Mononuclear cell (primary cell): ENCODE measurements around the gene IGFBPL1. TPM values are rescaled to one million over a fixed set of nuclear protein-coding genes. Genes with fewer than 3 reads are reported as not detected.

Experiments
- H3K27me3 ChIP-seq: 2 replicates; pipeline ENCODE4 v1.6.0; 2011; ENCODE audit warnings: low read length, control low read depth; ENCODE audit not compliant: insufficient read depth
- H3K4me1 ChIP-seq: 2 replicates; pipeline ENCODE4 v1.5.1; 2011; ENCODE audit warnings: mild to moderate bottlenecking, low read length, control low read depth; ENCODE audit not compliant: insufficient read depth
- H3K4me3 ChIP-seq: 2 replicates; pipeline ENCODE4 v1.5.1; 2011; ENCODE audit warnings: mild to moderate bottlenecking, low read length, moderate library complexity
- H3K9me3 ChIP-seq: 2 replicates; pipeline ENCODE4 v1.5.1; 2011; ENCODE audit warnings: low read depth, mild to moderate bottlenecking, control low read depth, low read length
- total RNA-seq: library from RNA; depleted of rRNA; stranded (reverse); fragments of >200 nt; gene quantifications from one replicate; pipeline ENCODE4 v1.2.3, GENCODE V29; 2012

The IGFBPL1 gene
- total RNA-seq, 1 donor, result not detected

DNA sequence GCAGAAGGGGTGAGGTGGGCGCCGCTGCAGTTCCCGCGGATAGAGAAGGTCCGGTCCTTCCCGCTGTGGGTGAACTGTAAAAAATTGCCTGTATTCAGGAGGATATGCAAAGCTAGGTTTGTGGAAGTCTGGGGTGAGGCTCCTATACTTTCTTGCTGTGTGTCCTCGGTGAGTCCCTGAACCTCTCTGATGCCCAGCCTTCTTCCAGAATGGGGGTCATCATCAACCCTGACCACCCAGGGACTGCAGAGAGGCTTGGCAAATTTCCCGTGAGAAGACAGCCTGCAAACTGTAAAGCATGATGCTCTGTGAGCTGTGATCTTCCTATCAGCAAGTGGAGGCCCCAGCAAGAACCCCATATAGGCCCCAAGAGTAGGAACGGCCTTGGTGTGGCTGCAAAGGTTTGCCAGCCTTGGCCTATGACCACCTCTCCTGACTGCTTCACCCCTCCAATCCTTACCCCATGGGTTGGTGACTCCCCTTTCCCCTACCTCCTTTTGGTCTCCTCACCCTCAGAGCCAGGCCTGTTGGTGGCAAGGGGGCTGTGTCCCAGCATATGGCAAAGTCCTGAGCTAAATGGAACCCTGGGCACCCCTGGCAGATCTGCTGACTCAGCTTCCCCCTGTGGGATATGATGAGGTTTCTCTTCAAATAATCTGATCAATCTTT lies 31.0 kb downstream of the IGFBPL1 start:
- Histone ChIP-seq H3K27me3 (no peaks in the 10 kb centered on the region), H3K4me1 (peaks cover 13% of the 10 kb centered on the region), H3K9me3 (no peaks in the 10 kb centered on the region), H3K4me3 (peak overlapping the region; percentile 54)

DNA sequence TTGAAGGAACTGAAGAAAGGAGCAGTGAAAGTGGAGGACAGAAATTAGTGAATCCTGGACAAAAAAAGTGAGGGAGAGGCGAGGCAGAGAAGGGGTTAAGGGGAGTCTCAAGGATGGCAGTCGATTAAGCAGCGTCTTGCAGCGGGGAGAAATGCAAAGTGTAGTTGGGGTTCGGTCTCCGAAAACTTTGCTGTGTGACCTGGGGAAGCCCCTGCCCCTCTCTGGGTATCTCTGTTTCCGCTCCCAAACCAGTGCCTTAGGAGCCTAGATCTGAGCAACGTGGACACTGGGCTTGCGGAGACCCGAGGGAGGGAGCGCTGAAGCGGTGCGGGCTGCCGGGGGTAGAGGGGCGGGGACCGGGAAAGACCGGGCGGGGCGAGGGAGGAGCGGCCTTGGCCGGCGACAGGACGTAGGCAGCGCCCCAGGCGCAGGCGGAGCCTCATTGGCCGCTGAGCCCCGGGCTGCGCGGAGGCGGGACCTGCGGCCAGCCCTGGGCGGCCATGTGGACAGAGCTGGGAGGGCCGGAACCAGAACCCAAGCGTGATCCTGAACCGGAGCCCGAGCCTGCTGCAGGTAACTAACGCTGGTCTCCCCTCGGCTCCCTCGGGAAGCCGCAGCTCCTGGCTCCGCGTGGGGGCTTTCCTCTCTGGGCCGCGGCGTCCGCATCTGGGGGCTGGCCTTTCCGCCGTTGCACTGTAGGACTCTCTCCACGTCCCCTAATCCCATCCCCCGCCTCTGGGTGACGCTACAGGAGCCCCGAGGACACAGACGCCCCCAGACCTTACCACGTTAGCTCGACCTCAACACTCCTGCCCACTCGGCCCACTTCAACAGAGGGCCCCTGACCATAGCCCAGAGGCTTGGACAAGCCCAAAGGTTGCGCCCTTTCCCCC lies 31.8 kb downstream of the IGFBPL1 start, which contains the start of gene ALDH1B1:
Gene ALDH1B1, plus strand, starts transcription at position 468 of the 893 bp plus-strand sequence. CDS start 3,047 bp downstream, outside the sequence.
- Histone ChIP-seq H3K27me3 (no peaks in the 10 kb centered on the region), H3K4me3 (peak within 1 kb of the TSS; percentile 54), H3K9me3 (no peaks in the 10 kb centered on the region), H3K4me1 (peaks cover 13% of the 10 kb centered on the region)

DNA sequence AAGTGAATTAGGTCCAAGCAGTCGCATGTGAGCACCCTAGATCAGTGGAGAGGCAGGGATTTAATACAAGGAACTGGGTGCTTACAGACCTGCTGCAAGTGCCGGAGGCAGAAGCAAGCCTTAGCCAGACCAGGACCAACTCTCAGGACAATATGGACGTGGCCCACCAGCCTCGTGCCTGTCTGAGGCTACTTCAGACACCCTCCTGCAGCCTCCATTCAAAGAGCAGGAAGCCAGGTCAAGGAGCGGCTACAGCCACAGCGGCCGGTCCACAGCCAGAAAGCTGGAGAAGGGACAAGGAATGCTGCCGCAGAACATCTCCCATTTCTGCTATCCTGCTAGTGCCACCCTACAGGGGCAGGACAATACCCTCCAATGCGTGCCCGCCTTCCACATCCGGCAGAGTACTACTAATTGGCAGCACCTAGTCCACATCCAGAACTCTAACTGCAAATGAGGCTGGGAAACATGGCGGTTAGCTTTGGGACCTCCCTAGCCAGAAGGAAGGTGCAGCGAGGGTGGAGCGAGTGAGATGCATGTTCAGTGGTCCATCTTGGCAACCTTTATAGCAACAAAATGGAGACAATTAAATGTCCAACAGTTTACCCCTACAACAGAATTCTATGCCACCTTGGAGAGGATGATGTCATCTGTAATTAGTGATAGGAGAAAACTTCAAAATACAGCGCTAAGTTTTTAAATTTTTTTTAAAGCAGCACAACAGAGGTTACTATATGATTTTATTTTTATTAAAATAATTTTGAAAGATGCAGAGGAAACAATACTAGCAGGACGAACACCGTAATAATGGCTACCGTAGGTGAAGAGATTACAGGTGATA lies 32.8 kb downstream of the IGFBPL1 start:
- H3K4me1 ChIP-seq, result peaks cover 13% of the 10 kb centered on the region
- H3K9me3 ChIP-seq, result no peaks in the 10 kb centered on the region
- H3K27me3 ChIP-seq, result no peaks in the 10 kb centered on the region
- no peak overlapping the region for H3K4me3 ChIP-seq

DNA sequence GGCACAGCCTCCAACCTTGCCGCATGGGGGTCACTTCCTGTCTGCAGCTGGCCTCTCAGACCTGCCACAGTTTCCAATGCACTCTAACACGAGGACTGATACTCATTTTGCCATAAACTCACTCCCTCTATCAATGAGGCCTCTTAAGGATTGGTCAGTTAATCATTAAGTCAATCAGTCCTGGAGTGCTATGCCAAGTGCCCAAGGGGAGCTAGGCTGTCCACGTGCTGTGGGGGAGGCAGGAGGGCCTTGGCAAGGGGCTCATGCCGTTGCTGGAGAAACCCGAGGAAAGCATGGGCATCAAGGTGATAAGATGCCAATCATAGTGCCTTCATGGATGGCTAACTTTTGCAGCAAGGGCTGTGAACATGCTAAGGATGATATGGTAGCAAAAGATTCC lies 33.4 kb downstream of the IGFBPL1 start:
- Histone ChIP-seq H3K27me3 (no peaks in the 10 kb centered on the region), H3K9me3 (no peaks in the 10 kb centered on the region), H3K4me3 (no peak overlapping the region), H3K4me1 (peaks cover 13% of the 10 kb centered on the region)

DNA sequence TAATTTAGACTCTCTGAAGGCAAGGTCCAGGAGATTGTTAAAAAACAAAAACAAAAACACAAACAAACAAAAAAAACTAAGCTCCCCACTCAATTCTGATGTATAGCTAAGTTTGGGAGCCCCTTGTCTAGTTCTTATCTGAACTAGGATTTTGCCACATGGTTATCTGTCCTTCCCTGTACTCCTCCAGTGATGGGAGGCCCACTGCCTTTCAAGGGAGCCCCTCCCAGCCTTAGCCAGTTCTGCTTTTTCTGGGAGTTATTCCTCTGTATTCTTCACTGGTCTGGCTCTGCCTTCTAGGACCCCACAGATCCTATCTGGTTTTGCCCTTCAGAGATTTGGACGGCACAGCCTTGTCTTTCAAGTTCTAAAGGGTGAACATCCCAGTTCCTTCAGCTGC lies 33.8 kb downstream of the IGFBPL1 start:
- Histone ChIP-seq H3K9me3 (no peaks in the 10 kb centered on the region), H3K4me3 (no peak overlapping the region), H3K27me3 (no peaks in the 10 kb centered on the region), H3K4me1 (peaks cover 13% of the 10 kb centered on the region)

DNA sequence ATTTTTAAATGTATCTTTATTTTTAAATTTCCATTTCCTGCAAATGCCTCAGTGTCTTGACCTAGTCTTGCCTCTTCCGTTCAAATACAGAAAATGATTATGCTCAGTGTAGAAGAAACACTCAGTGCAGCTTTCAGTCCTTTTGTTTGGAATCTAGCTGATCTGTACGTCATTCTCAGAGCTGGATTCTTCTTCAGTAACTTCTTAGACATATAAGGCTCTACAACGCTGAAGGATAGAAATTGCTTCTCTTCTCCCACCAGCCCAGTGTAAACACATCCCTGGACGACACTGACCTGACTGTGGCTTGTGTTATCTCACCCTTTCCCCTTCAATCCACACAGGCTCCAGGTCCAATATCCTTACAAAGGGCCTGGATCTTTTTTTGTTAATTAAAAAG lies 34.9 kb downstream of the IGFBPL1 start:
- Histone ChIP-seq H3K4me1 (peaks cover 13% of the 10 kb centered on the region), H3K9me3 (no peaks in the 10 kb centered on the region), H3K4me3 (no peak overlapping the region), H3K27me3 (no peaks in the 10 kb centered on the region)

DNA sequence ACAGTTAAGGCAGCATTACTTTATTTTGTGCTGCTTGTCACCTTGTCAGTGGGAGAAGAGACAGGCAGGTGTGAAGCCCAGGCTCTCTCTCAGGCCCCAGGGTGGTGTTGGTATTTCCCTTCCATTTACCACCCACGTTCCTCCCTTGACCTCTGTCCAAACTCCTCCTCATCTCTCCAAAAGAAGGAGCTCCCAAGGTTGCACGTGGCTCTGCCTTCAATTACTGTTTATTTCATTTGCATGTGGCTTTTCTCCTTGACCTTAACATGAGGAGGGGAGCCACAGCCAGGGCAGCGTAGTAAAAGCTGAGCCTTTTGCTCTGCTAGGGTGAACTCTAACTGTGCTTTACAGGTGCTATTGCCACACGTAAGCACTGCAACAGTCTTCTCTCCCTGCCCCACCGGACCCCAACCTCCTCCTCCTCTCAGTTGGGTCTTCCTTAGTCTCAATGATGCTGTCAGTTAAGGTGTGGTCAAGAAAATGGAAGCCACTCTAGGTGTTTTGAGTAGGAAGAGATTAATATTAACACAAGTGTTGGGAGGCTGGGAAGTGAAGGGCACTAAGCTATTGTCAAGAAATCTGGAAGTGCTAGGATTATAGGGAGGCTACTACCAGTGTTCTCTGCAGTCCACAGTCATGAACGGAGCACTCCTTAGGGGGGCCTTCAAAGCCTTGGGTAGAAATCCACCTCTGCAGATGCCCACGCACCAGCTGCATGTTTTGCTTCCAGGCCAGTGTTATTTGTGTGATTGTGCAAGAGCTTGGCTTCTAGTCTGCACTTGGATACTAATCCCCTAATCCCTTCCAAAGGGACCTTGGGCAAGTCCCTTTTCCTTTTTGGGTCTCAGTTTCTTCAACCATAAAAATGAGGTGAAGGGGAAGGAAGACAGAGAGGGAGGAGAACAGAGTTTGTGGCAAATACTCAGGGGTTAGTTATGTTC lies 35.7 kb downstream of the IGFBPL1 start:
- Histone ChIP-seq H3K9me3 (no peaks in the 10 kb centered on the region), H3K27me3 (no peaks in the 10 kb centered on the region), H3K4me3 (no peak overlapping the region), H3K4me1 (peaks cover 13% of the 10 kb centered on the region)

DNA sequence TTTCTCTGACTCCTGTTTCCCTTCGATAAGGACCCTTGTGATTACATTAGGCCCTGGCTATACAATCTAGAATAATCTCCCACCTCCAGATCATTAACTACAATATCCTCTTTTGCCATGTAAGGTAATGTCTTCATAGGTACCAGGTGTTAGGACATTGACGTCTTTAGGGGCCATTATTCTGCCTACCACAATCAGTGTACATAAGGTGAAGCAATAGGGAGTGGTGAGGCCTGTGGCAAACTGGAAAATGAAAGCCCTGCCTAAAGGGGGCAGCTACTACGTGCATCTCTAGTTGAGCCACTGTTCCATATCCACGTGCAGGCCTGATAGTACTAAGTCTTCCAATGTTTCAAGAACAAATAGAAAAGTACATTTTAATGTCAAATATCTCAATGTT lies 36.5 kb downstream of the IGFBPL1 start:
- H3K27me3 ChIP-seq, result no peaks in the 10 kb centered on the region
- H3K4me3 ChIP-seq, result no peak overlapping the region
- no peaks in the 10 kb centered on the region for H3K9me3 ChIP-seq
- peaks cover 6% of the 10 kb centered on the region for H3K4me1 ChIP-seq

DNA sequence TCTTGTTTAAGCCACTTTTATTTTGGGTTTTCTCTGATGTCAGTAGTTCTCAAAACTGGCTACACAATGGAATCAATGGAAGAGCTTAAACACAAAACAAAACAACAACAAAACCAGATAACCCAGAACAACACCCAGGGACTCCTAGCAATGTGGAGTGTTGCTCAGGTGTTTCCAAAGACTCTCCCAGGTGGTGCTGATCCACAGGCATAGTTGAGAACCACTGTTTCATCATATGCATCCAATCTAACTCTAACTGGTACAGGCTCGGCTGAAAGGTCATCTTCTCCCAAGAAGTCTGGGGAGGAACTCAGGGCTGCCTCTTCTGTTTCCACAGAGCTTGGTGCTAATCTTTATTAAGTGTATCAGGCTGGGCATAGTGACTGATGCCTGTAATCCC lies 37.2 kb downstream of the IGFBPL1 start:
- Histone ChIP-seq H3K4me3 (no peak overlapping the region), H3K4me1 (peaks cover 3% of the 10 kb centered on the region), H3K27me3 (no peaks in the 10 kb centered on the region), H3K9me3 (no peaks in the 10 kb centered on the region)

DNA sequence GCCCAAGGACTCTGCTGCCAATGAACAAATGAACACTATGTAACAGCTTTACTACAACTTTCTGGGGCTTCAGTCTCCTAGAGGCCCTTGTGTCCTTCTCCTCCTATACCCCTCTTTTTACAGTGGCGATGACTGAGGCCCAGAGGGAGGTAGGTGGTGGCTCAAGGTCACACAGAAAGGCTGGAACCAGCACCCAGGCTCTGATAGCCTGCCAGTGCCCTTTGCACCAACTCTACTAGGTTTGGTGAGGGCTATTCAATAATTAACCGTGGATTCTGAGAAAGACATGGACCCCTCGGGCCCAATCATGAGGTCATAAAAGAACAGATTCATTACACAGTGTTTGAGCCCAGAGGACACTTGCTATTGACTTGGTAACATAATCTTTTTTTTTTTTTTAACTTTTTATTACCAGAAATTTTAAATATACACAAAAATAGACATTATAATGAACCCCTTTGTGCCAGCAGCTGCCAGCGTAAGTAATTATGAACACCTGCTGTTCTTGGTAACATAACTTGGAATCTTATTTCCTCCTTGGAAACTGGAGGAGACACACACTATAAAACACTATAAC lies 37.8 kb downstream of the IGFBPL1 start:
- Histone ChIP-seq H3K4me1 (no peaks in the 10 kb centered on the region), H3K4me3 (no peak overlapping the region), H3K27me3 (no peaks in the 10 kb centered on the region), H3K9me3 (no peaks in the 10 kb centered on the region)

DNA sequence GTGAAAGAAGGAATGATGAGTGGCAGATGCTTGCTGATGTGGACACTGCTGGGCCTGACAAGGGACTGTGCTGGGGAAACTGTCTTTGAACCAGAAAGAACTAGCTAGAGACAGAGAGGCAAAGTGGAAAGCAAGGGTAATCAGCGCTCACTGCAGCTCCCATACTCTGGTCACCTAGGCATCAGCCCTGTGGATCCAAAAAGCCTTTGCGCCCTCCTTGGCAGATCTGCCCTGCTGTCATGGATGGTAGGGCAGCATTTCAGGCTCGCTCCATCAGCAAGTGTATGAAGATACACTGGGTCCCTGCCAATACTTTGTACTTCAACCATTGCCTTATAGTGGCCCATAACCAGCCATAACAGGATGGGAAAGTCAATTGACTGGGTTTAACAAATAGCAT lies 38.4 kb downstream of the IGFBPL1 start:
- Histone ChIP-seq H3K4me3 (no peak overlapping the region), H3K9me3 (no peaks in the 10 kb centered on the region), H3K4me1 (no peaks in the 10 kb centered on the region), H3K27me3 (no peaks in the 10 kb centered on the region)

DNA sequence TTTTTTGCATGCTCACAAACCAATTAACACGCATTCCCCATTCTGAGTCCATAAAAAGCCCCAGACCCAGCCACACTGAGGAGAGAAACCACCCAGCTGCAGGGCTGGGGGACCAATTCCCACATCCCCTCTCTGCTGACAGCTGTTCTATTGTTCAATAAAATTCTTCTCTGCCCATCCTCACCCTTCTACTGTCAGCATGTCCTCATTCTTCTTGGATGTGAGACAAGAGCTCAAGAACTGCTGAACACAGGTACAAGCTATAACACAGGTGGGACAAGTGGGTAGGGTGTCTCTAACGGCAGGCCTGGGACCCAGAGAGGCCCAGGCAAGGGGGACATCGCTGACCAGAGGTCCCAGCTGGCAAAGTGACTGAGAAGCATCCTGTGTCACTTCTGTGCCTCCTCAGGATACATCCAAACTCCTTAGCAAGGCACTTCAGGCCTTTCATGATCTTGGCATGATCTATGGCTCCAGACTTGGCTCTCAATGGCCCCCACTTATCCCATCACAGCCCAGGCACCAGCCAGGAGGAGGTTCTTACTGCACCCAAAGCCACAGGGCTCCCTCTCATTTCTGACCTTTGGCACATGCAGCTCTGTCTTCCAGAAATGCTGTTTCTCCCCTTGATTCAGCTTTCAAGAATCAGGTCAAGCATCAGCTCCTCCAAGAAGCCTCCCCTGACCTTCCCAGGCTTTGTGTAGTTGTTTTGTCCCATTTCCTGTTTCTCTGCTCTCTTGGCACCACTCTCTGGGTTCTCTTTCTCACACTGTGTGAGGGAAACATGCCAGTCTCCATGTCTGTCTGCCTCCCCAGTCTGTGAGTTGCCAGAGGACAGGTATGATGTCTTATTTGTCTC lies 39.0 kb downstream of the IGFBPL1 start:
- Histone ChIP-seq H3K27me3 (no peaks in the 10 kb centered on the region), H3K9me3 (no peaks in the 10 kb centered on the region), H3K4me1 (no peaks in the 10 kb centered on the region), H3K4me3 (no peak overlapping the region)

DNA sequence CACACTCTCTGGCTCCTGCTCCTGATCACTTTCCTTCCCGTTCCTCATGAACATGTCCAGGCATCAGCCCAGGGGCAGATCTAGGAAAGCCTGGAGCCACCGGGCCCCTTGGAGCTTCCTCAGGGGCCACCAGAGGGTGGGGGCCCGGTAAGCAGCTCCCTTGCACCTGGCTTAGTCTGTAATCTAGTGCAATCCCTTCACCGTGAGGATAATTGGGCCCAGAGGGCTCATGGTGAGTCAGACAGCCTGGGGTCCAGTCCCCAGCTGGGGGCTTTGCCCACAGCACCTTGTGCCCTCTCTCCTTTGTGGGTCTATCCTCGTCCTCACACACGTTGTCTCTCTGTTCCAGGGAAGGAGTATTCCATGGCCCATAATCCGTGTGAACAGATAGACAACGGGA lies 42.1 kb downstream of the IGFBPL1 start:
- no peak overlapping the region for H3K4me3 ChIP-seq
- H3K4me1 ChIP-seq, result no peaks in the 10 kb centered on the region
- no peaks in the 10 kb centered on the region for H3K9me3 ChIP-seq
- H3K27me3 ChIP-seq, result no peaks in the 10 kb centered on the region
